CD8-positive, alpha-beta memory T cell (primary cell): ENCODE data around the gene PHACTR2. TPM values are rescaled to one million over a fixed set of nuclear protein-coding genes. Genes with fewer than 3 reads are reported as not detected.

Experiments
- CTCF ChIA-PET: fragments of 350-600 bp; sonication (Branson Sonifier 250); formaldehyde crosslinking; loops from one replicate; lab custom pipeline; 2021; ENCODE audit warnings: antibody characterized with exemption; lab: Charles Lee
- POLR2A ChIA-PET: fragments of 350-600 bp; sonication (Branson Sonifier 250); formaldehyde crosslinking; loops from one replicate; lab custom pipeline; 2021; ENCODE audit warnings: antibody characterized with exemption; lab: Charles Lee
- DNase-seq, 5 donors: peaks; one replicate each; pipeline versions ENCODE4 v3.0.0 to v3.0.0-alpha.2; 2020 to 2022; ENCODE audit warnings: mixed read lengths in 1 of 5
- H3K27ac ChIP-seq: one replicate; pipeline ENCODE4 v1.7.0; 2013; ENCODE audit warnings: low read depth, mild to moderate bottlenecking, low read length, moderate library complexity
- H3K27me3 ChIP-seq: 2 replicates; pipeline ENCODE4 v1.7.0; 2013; ENCODE audit warnings: low read length, mild to moderate bottlenecking; ENCODE audit not compliant: insufficient read depth, poor library complexity, severe bottlenecking
- H3K36me3 ChIP-seq: 2 replicates; pipeline ENCODE4 v1.7.0; 2013; ENCODE audit warnings: mild to moderate bottlenecking, low read length, moderate library complexity; ENCODE audit not compliant: insufficient read depth
- H3K4me1 ChIP-seq: 2 replicates; pipeline ENCODE4 v1.7.0; 2013; ENCODE audit warnings: mild to moderate bottlenecking, low read length, moderate library complexity; ENCODE audit not compliant: insufficient read depth
- H3K4me3 ChIP-seq: 2 replicates; pipeline ENCODE4 v1.7.0; 2013; ENCODE audit warnings: mild to moderate bottlenecking, low read length
- H3K9me3 ChIP-seq: 2 replicates; pipeline ENCODE4 v1.7.0; 2013; ENCODE audit warnings: mild to moderate bottlenecking, low read length
- H3K27ac Mint-ChIP-seq, 8 donors: one replicate each; pipeline ENCODE4 v1.8.0; 2020 to 2021; ENCODE audit warnings: mixed read lengths in 8 of 8, mild to moderate bottlenecking in 6 of 8, inconsistent platforms in 3 of 8, moderate library complexity in 3 of 8
- H3K27me3 Mint-ChIP-seq, 2 donors: one replicate each; pipeline ENCODE4 v1.8.0; 2020 to 2021; ENCODE audit warnings: mixed read lengths in 2 of 2, mild to moderate bottlenecking in 1 of 2, moderate library complexity in 1 of 2
- H3K36me3 Mint-ChIP-seq, 3 donors: one replicate each; pipeline ENCODE4 v1.8.0; 2020 to 2021; ENCODE audit warnings: mixed read lengths in 3 of 3, inconsistent platforms in 1 of 3, mild to moderate bottlenecking in 1 of 3
- H3K4me1 Mint-ChIP-seq, 3 donors: one replicate each; pipeline ENCODE4 v1.8.0; 2020 to 2021; ENCODE audit warnings: mixed read lengths in 3 of 3, inconsistent platforms in 1 of 3, mild to moderate bottlenecking in 1 of 3
- H3K4me3 Mint-ChIP-seq, 7 donors: one replicate each; pipeline ENCODE4 v1.8.0; 2020 to 2021; ENCODE audit warnings: mixed read lengths in 7 of 7, mild to moderate bottlenecking in 6 of 7, moderate library complexity in 4 of 7, inconsistent platforms in 2 of 7
- H3K9me3 Mint-ChIP-seq, 5 donors: one replicate each; pipeline ENCODE4 v1.8.0; 2020 to 2022; ENCODE audit warnings: mixed read lengths in 5 of 5, mild to moderate bottlenecking in 3 of 5, moderate library complexity in 2 of 5, inconsistent platforms in 1 of 5
- polyA plus RNA-seq: library from polyadenylated mRNA; unstranded; fragments of 300-500 nt; fragmentation: Illumina TruSeq; gene quantifications from one replicate; pipeline ENCODE4 v1.2.3, GENCODE V29; 2021
- total RNA-seq, 2 experiments: library from RNA; stranded (reverse); gene quantifications; one replicate each; pipeline ENCODE4 v1.2.3, GENCODE V29; 2021

The PHACTR2 gene
- total and polyA plus RNA-seq, 3 experiments from 2014 or later = 27.8 to 42.1 (median 29.1) TPM

- Histone ChIP-seq H3K4me3 (no peak overlapping the region), H3K27me3 (no peaks in the 10 kb centered on the region), H3K4me1 (no peaks in the 10 kb centered on the region), H3K27ac (no peak overlapping the region), H3K36me3 (no peaks in the 10 kb centered on the region), H3K9me3 (no peaks in the 10 kb centered on the region)
- H3K36me3 Mint-ChIP-seq = peaks cover 4 to 8% (median 6%) of the 10 kb centered on the region in 3 donors
- H3K9me3 Mint-ChIP-seq = no peaks in the 10 kb centered on the region
- no peak overlapping the region for H3K4me3 Mint-ChIP-seq
- POLR2A ChIA-PET = no interaction called here
- peak overlapping the region in 2 of 8 donors; percentile 55 to 83 for H3K27ac Mint-ChIP-seq
- no peak for DNase-seq
- peaks cover 0 to 3% of the 10 kb centered on the region in 2 donors for H3K27me3 Mint-ChIP-seq
- CTCF ChIA-PET = no interaction called here
- peaks cover 11 to 37% (median 19%) of the 10 kb centered on the region in 3 donors for H3K4me1 Mint-ChIP-seq
These were observed 67.7 kb downstream of the PHACTR2 start for GRCh38 chr6:143745166-143746133.

GRCh38 chr6:143746202-143747119 is 68.7 kb downstream of the PHACTR2 start:
- Mint-ChIP-seq H3K27ac (no peak overlapping the region), H3K27me3 (peaks cover 0 to 3% of the 10 kb centered on the region in 2 donors), H3K4me3 (no peak overlapping the region), H3K4me1 (peaks cover 17 to 44% (median 24%) of the 10 kb centered on the region in 3 donors), H3K36me3 (peaks cover 4 to 11% (median 6%) of the 10 kb centered on the region in 3 donors), H3K9me3 (no peaks in the 10 kb centered on the region)
- no peak overlapping the region for H3K27ac ChIP-seq
- H3K4me3 ChIP-seq = no peak overlapping the region
- no peaks in the 10 kb centered on the region for H3K36me3 ChIP-seq
- no peak for DNase-seq
- ChIA-PET POLR2A (no interaction called here), CTCF (no interaction called here)
- H3K9me3 ChIP-seq = no peaks in the 10 kb centered on the region
- H3K4me1 ChIP-seq = no peaks in the 10 kb centered on the region
- no peaks in the 10 kb centered on the region for H3K27me3 ChIP-seq

- CTCF ChIA-PET = no interaction called here
- DNase-seq = peak in 1 of 5 donors; percentile 1
These were observed 69.6 kb downstream of the PHACTR2 start for GRCh38 chr6:143747347-143747842.

GRCh38 chr6:143749891-143750290 is 72.1 kb downstream of the PHACTR2 start:
- no peaks in the 10 kb centered on the region for H3K9me3 ChIP-seq
- no peak for DNase-seq
- Mint-ChIP-seq H3K27ac (no peak overlapping the region), H3K4me1 (peaks cover 14 to 38% (median 18%) of the 10 kb centered on the region in 3 donors), H3K36me3 (peaks cover 0 to 23% (median 6%) of the 10 kb centered on the region in 3 donors), H3K4me3 (no peak overlapping the region), H3K9me3 (no peaks in the 10 kb centered on the region), H3K27me3 (peaks cover 0 to 3% of the 10 kb centered on the region in 2 donors)
- no peak overlapping the region for H3K27ac ChIP-seq
- POLR2A ChIA-PET = no interaction called here
- H3K4me3 ChIP-seq = no peak overlapping the region
- H3K4me1 ChIP-seq = no peaks in the 10 kb centered on the region
- no peaks in the 10 kb centered on the region for H3K27me3 ChIP-seq
- CTCF ChIA-PET = no interaction called here
- H3K36me3 ChIP-seq = peaks cover 4% of the 10 kb centered on the region

More at GRCh38 chr6:143747347-143747842, 69.6 kb downstream of the PHACTR2 start:
- Mint-ChIP-seq H3K27ac (peak overlapping the region in 1 of 8 donors; percentile 40), H3K36me3 (peaks cover 0 to 11% (median 8%) of the 10 kb centered on the region in 3 donors), H3K4me3 (no peak overlapping the region), H3K4me1 (peaks cover 17 to 44% (median 23%) of the 10 kb centered on the region in 3 donors), H3K27me3 (peaks cover 0 to 3% of the 10 kb centered on the region in 2 donors), H3K9me3 (no peaks in the 10 kb centered on the region)
- no peaks in the 10 kb centered on the region for H3K27me3 ChIP-seq
- no peaks in the 10 kb centered on the region for H3K36me3 ChIP-seq
- POLR2A ChIA-PET = no interaction called here
- no peaks in the 10 kb centered on the region for H3K9me3 ChIP-seq
- H3K4me3 ChIP-seq = no peak overlapping the region
- H3K27ac ChIP-seq = no peak overlapping the region
- no peaks in the 10 kb centered on the region for H3K4me1 ChIP-seq

GRCh38 chr6:143750877-143751276 is 73.1 kb downstream of the PHACTR2 start:
- peak overlapping the region in 2 of 8 donors; percentile 30 to 38 for H3K27ac Mint-ChIP-seq
- Histone ChIP-seq H3K36me3 (peaks cover 4% of the 10 kb centered on the region), H3K4me1 (no peaks in the 10 kb centered on the region), H3K27me3 (no peaks in the 10 kb centered on the region), H3K9me3 (no peaks in the 10 kb centered on the region), H3K4me3 (no peak overlapping the region), H3K27ac (no peak overlapping the region)
- H3K36me3 Mint-ChIP-seq = peaks cover 0 to 30% (median 9%) of the 10 kb centered on the region in 3 donors
- H3K27me3 Mint-ChIP-seq = no peaks in the 10 kb centered on the region
- peaks cover 14 to 34% (median 16%) of the 10 kb centered on the region in 3 donors for H3K4me1 Mint-ChIP-seq
- no peak for DNase-seq
- ChIA-PET POLR2A (no interaction called here), CTCF (interaction anchor here (1.0 to 1.3 kb wide), 2 partner anchors 20 to 175 kb away, joined by 3 read pairs; no protein-coding TSS in a partner anchor)
- peak overlapping the region in 1 of 7 donors; percentile 33 for H3K4me3 Mint-ChIP-seq
- no peaks in the 10 kb centered on the region for H3K9me3 Mint-ChIP-seq

GRCh38 chr6:143752459-143752858 is 74.7 kb downstream of the PHACTR2 start:
- Mint-ChIP-seq H3K4me3 (no peak overlapping the region), H3K27ac (peak overlapping the region in 1 of 8 donors; percentile 17), H3K4me1 (peaks cover 12 to 23% (median 15%) of the 10 kb centered on the region in 3 donors), H3K27me3 (no peaks in the 10 kb centered on the region), H3K9me3 (no peaks in the 10 kb centered on the region), H3K36me3 (peaks cover 4 to 36% (median 12%) of the 10 kb centered on the region in 3 donors)
- H3K27ac ChIP-seq = no peak overlapping the region
- H3K36me3 ChIP-seq = peaks cover 4% of the 10 kb centered on the region
- H3K27me3 ChIP-seq = no peaks in the 10 kb centered on the region
- no peaks in the 10 kb centered on the region for H3K9me3 ChIP-seq
- no peak for DNase-seq
- ChIA-PET CTCF (interaction anchor here (1.3 kb wide), 1 partner anchor 22 kb away, joined by 3 read pairs; no protein-coding TSS in a partner anchor), POLR2A (no interaction called here)
- H3K4me1 ChIP-seq = no peaks in the 10 kb centered on the region
- H3K4me3 ChIP-seq = no peak overlapping the region

- Histone ChIP-seq H3K4me3 (no peak overlapping the region), H3K27ac (no peak overlapping the region), H3K36me3 (peaks cover 4% of the 10 kb centered on the region), H3K27me3 (no peaks in the 10 kb centered on the region), H3K9me3 (no peaks in the 10 kb centered on the region), H3K4me1 (no peaks in the 10 kb centered on the region)
- H3K27me3 Mint-ChIP-seq = no peaks in the 10 kb centered on the region
- ChIA-PET POLR2A (no interaction called here), CTCF (no interaction called here)
- H3K4me3 Mint-ChIP-seq = no peak overlapping the region
- no peak for DNase-seq
- H3K36me3 Mint-ChIP-seq = peaks cover 4 to 41% (median 10%) of the 10 kb centered on the region in 3 donors
- no peaks in the 10 kb centered on the region for H3K9me3 Mint-ChIP-seq
- H3K4me1 Mint-ChIP-seq = peaks cover 15 to 25% (median 16%) of the 10 kb centered on the region in 3 donors
- peak overlapping the region in 1 of 8 donors; percentile 22 for H3K27ac Mint-ChIP-seq
These were observed 75.9 kb downstream of the PHACTR2 start for GRCh38 chr6:143753678-143754077.
